Astrocyte (in vitro differentiated cells and primary cell): ENCODE data around the gene SYNGR2. TPM values are rescaled to one million over a fixed set of nuclear protein-coding genes. Genes with fewer than 3 reads are reported as not detected.
A peak's percentile ranks its signal among the peaks of the same experiment; 100 is the strongest.

Source experiments
- DNase-seq: peaks from one replicate; pipeline ENCODE4 v3.0.0-alpha.2; 2010; ENCODE audit warnings: low read depth
- FAIRE-seq: peaks from 2 replicates; lab custom pipeline; 2011; peaks lifted over from hg19 to GRCh38; lab: Jason Lieb, UNC
- H2AFZ ChIP-seq: 2 replicates; pipeline ENCODE4 v1.6.0; 2012; ENCODE audit warnings: low read depth, low read length, inconsistent platforms
- H3K27ac ChIP-seq: 2 replicates; pipeline ENCODE4 v1.5.1; 2011; ENCODE audit warnings: low read depth, low read length, inconsistent platforms
- H3K27me3 ChIP-seq: 2 replicates; pipeline ENCODE4 v1.6.0; 2011; ENCODE audit warnings: low read length, inconsistent platforms; ENCODE audit not compliant: insufficient read depth
- H3K36me3 ChIP-seq: 2 replicates; pipeline ENCODE4 v1.5.1; 2011; ENCODE audit warnings: low read length, inconsistent platforms; ENCODE audit not compliant: insufficient read depth
- H3K4me1 ChIP-seq: 2 replicates; pipeline ENCODE4 v1.5.1; 2011; ENCODE audit warnings: low read length, inconsistent platforms; ENCODE audit not compliant: insufficient read depth
- H3K4me2 ChIP-seq: 2 replicates; pipeline ENCODE4 v1.6.0; 2012; ENCODE audit warnings: low read length, inconsistent platforms
- H3K4me3 ChIP-seq: 2 replicates; pipeline ENCODE4 v1.5.1; 2011; ENCODE audit warnings: low read depth, mild to moderate bottlenecking, low read length, inconsistent platforms; ENCODE audit not compliant: insufficient read depth
- H3K79me2 ChIP-seq: 2 replicates; pipeline ENCODE4 v1.6.0; 2012; ENCODE audit warnings: mild to moderate bottlenecking, low read length, inconsistent platforms; ENCODE audit not compliant: insufficient read depth
- H3K9ac ChIP-seq: 2 replicates; pipeline ENCODE4 v1.6.0; 2012; ENCODE audit warnings: mild to moderate bottlenecking, low read length, inconsistent platforms
- H3K9me3 ChIP-seq: 2 replicates; pipeline ENCODE4 v1.5.1; 2012; ENCODE audit warnings: low read depth, mild to moderate bottlenecking, low read length, inconsistent platforms; ENCODE audit not compliant: insufficient read depth
- H4K20me1 ChIP-seq: 2 replicates; pipeline ENCODE4 v1.6.0; 2012; ENCODE audit warnings: low read length, inconsistent platforms; ENCODE audit not compliant: insufficient read depth
- H3K27ac Mint-ChIP-seq: one replicate; pipeline ENCODE4 v1.8.0; 2021; ENCODE audit warnings: mild to moderate bottlenecking, mixed read lengths; ENCODE audit not compliant: unreplicated experiment
- H3K27me3 Mint-ChIP-seq: one replicate; pipeline ENCODE4 v1.8.0; 2021; ENCODE audit warnings: low read depth, mixed read lengths; ENCODE audit not compliant: unreplicated experiment
- H3K36me3 Mint-ChIP-seq: one replicate; pipeline ENCODE4 v1.8.0; 2021; ENCODE audit warnings: low read depth, mixed read lengths; ENCODE audit not compliant: unreplicated experiment
- H3K4me1 Mint-ChIP-seq: one replicate; pipeline ENCODE4 v1.8.0; 2021; ENCODE audit warnings: low read depth, mixed read lengths; ENCODE audit not compliant: unreplicated experiment
- H3K4me3 Mint-ChIP-seq: one replicate; pipeline ENCODE4 v1.8.0; 2021; ENCODE audit warnings: mild to moderate bottlenecking, moderate library complexity, mixed read lengths; ENCODE audit not compliant: unreplicated experiment
- H3K9me3 Mint-ChIP-seq: one replicate; pipeline ENCODE4 v1.8.0; 2021; ENCODE audit warnings: mild to moderate bottlenecking, mixed read lengths; ENCODE audit not compliant: unreplicated experiment
- CTCF ChIP-seq: IDR thresholded peaks from 2 replicates; pipeline ENCODE4 v1.5.1; 2011; ENCODE audit warnings: low read depth, mild to moderate bottlenecking, inconsistent platforms, low read length, moderate library complexity; ENCODE audit not compliant: insufficient read depth
- EZH2 ChIP-seq: IDR thresholded peaks from 2 replicates; pipeline ENCODE4 v1.6.1; 2012; ENCODE audit warnings: mild to moderate bottlenecking, low read length, inconsistent platforms; ENCODE audit not compliant: insufficient read depth
- total RNA-seq: library from RNA; stranded (reverse); gene quantifications from 2 replicates; pipeline ENCODE4 v1.2.1, GENCODE V29; 2021

SYNGR2 gene
- total RNA-seq, 1 donor from 2014 or later: 82.2 TPM

DNA sequence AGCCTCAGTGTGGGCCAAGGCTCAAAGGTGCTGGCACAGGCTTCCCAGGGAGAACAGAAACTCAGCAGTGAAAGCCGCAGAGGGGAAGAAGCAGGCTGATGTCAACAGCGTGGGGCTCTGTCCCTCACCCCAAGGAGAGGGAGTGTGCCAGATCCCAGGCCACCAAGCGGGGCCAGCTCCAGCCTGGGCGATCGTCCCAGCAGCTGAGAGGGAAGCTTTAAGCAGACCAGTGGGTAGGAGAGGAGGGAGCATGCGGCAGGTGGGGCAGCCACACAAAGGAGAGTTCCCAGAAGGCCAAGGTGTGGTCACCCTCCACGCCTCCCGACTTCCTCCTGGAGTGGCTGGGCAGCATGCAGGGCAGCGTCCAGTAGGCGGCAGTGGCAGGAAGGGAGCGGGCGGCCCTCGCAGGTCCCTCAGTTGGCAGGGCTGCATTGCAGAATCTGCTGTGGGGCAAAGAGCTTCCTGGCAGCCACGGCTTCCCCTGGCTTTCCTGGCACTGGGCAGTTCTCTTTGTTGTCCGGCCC lies 6.0 kb downstream of the SYNGR2 start:
- H3K27ac ChIP-seq: no peak overlapping the region
- H3K36me3 ChIP-seq: no peaks in the 10 kb centered on the region
- H4K20me1 ChIP-seq: peaks cover 16% of the 10 kb centered on the region
- no peaks in the 10 kb centered on the region for H3K9me3 ChIP-seq
- Mint-ChIP-seq H3K4me3 (no peak overlapping the region), H3K9me3 (no peaks in the 10 kb centered on the region), H3K27me3 (peaks cover 2% of the 10 kb centered on the region), H3K36me3 (peaks cover 13% of the 10 kb centered on the region), H3K4me1 (peaks cover 11% of the 10 kb centered on the region), H3K27ac (no peak overlapping the region)
- H2AFZ ChIP-seq: peak overlapping the region; percentile 26
- no peak for FAIRE-seq
- no peak for DNase-seq
- no peaks in the 10 kb centered on the region for H3K79me2 ChIP-seq
- H3K4me2 ChIP-seq: no peak overlapping the region
- H3K4me1 ChIP-seq: peaks cover 4% of the 10 kb centered on the region
- no peak overlapping the region for H3K4me3 ChIP-seq
- H3K27me3 ChIP-seq: no peaks in the 10 kb centered on the region
- TF ChIP-seq EZH2 (no peak), CTCF (no peak)
- H3K9ac ChIP-seq: no peak overlapping the region

- Histone ChIP-seq H3K4me1 (peaks cover 4% of the 10 kb centered on the region), H3K4me3 (no peak overlapping the region), H3K27ac (no peak overlapping the region), H2AFZ (no peak overlapping the region), H3K36me3 (no peaks in the 10 kb centered on the region), H3K27me3 (no peaks in the 10 kb centered on the region), H3K4me2 (no peak overlapping the region), H3K79me2 (no peaks in the 10 kb centered on the region), H3K9ac (no peak overlapping the region), H4K20me1 (peaks cover 9% of the 10 kb centered on the region), H3K9me3 (no peaks in the 10 kb centered on the region)
- peaks cover 13% of the 10 kb centered on the region for H3K36me3 Mint-ChIP-seq
- peaks cover 2% of the 10 kb centered on the region for H3K27me3 Mint-ChIP-seq
- no peak overlapping the region for H3K27ac Mint-ChIP-seq
- FAIRE-seq (no peak), DNase-seq (no peak)
- H3K4me1 Mint-ChIP-seq: peaks cover 13% of the 10 kb centered on the region
- TF ChIP-seq CTCF: no peak
- no peak for TF ChIP-seq EZH2
- H3K4me3 Mint-ChIP-seq: no peak overlapping the region
- no peaks in the 10 kb centered on the region for H3K9me3 Mint-ChIP-seq
Measured at GRCh38 chr17:78174870-78175642, 6.7 kb downstream of the SYNGR2 start.

GRCh38 chr17:78175643-78175981 lies 7.2 kb downstream of the SYNGR2 start:
- H3K27ac ChIP-seq: no peak overlapping the region
- Mint-ChIP-seq H3K4me3 (no peak overlapping the region), H3K27ac (no peak overlapping the region), H3K36me3 (peaks cover 13% of the 10 kb centered on the region), H3K4me1 (peaks cover 13% of the 10 kb centered on the region), H3K9me3 (no peaks in the 10 kb centered on the region), H3K27me3 (peaks cover 2% of the 10 kb centered on the region)
- H3K4me1 ChIP-seq: peaks cover 4% of the 10 kb centered on the region
- peaks cover under 1% of the 10 kb centered on the region for H3K36me3 ChIP-seq
- H3K4me2 ChIP-seq: no peak overlapping the region
- no peak for TF ChIP-seq EZH2
- no peak for TF ChIP-seq CTCF
- no peak overlapping the region for H2AFZ ChIP-seq
- H3K9ac ChIP-seq: no peak overlapping the region
- H3K79me2 ChIP-seq: no peaks in the 10 kb centered on the region
- no peaks in the 10 kb centered on the region for H3K27me3 ChIP-seq
- peaks cover 7% of the 10 kb centered on the region for H4K20me1 ChIP-seq
- H3K9me3 ChIP-seq: no peaks in the 10 kb centered on the region
- no peak overlapping the region for H3K4me3 ChIP-seq
- FAIRE-seq (no peak), DNase-seq (no peak)
